ENCODE measurements around the gene FBXO42.

The FBXO42 gene

GRCh38 chr1:16199157-16199501 lies 153.2 kb downstream of the FBXO42 start:
- Histone ChIP-seq H3K4me1 (ENCODE audit: control insufficient read depth, insufficient read depth, low read length, unreplicated experiment) (no peaks in the 10 kb centered on the region), H2AFZ (ENCODE audit: low read length, unreplicated experiment) (no peak overlapping the region), H3K27me3 (ENCODE audit: insufficient read depth, low read length) (no peaks in the 10 kb centered on the region), H3K4me3 (ENCODE audit: low read depth, low read length) (no peak overlapping the region), H3K79me2 (ENCODE audit: control insufficient read depth, insufficient read depth, low read length, unreplicated experiment) (no peaks in the 10 kb centered on the region), H3K36me3 (ENCODE audit: insufficient read depth, low read length) (no peaks in the 10 kb centered on the region), H3K27ac (ENCODE audit: low read depth, low read length) (no peak overlapping the region)

DNA sequence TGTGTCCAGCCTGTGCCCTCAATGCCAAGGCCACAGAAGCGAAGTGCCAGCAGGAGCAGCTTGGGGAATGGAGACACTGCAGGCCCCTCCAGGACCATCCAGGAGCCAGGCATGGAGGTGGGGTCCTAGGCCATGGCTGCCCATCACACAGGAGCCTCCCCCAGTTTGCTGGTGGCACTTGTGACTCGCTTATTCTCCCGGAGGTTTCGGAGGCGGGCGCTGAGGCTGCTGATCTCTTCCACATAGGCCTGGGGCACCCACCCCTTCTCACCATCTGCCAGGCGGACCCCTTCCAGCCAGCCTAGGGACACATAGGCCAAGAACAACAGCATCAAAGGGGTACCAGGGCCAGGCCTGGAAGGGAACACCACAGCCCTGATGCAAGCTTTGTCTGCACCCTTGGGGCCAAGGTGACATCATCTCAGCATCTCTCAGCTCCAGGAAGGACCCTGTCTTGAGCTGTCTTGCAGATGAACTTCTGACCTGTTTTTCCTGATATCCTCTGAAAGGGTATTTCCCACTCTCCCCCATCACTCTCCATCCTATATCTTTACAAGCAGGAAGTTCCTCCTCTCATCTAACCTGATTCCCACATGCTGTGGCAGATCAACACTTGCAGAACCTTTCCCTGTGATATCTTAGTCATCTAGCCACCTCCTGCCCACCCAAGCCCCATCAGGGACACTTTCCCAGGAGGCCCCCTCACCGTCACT lies 153.7 kb downstream of the FBXO42 start:
- Histone ChIP-seq H3K27ac (ENCODE audit: low read depth, low read length) (no peak overlapping the region), H3K27me3 (ENCODE audit: insufficient read depth, low read length) (no peaks in the 10 kb centered on the region), H2AFZ (ENCODE audit: low read length, unreplicated experiment) (no peak overlapping the region), H3K4me3 (ENCODE audit: low read depth, low read length) (no peak overlapping the region), H3K4me1 (ENCODE audit: control insufficient read depth, insufficient read depth, low read length, unreplicated experiment) (no peaks in the 10 kb centered on the region), H3K79me2 (ENCODE audit: control insufficient read depth, insufficient read depth, low read length, unreplicated experiment) (no peaks in the 10 kb centered on the region), H3K36me3 (ENCODE audit: insufficient read depth, low read length) (no peaks in the 10 kb centered on the region)

DNA sequence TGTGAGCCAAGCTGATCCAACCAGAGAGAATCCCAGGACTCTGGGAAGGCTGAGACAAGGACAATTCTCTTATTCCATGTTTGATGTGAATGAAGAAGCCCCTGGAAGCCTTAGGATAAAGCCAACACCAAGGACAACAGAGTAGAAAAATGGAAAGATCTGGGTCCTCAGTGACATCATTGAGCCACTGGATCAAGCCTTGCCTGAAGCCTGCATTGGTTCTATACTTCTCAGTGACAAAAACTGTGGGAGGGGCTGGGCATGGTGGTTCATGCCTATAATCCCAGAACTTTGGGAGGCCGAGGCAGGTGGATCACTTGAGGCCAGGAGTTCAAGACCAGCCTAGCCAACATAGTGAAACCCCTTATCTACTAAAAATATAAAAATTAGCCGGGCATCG lies 155.4 kb downstream of the FBXO42 start:
- no peaks in the 10 kb centered on the region for H3K36me3 ChIP-seq (ENCODE audit: insufficient read depth, low read length)
- no peak overlapping the region for H3K4me3 ChIP-seq (ENCODE audit: low read depth, low read length)
- H2AFZ ChIP-seq (ENCODE audit: low read length, unreplicated experiment) = no peak overlapping the region
- no peaks in the 10 kb centered on the region for H3K27me3 ChIP-seq (ENCODE audit: insufficient read depth, low read length)
- no peaks in the 10 kb centered on the region for H3K4me1 ChIP-seq (ENCODE audit: control insufficient read depth, insufficient read depth, low read length, unreplicated experiment)
- H3K27ac ChIP-seq (ENCODE audit: low read depth, low read length) = no peak overlapping the region
- H3K79me2 ChIP-seq (ENCODE audit: control insufficient read depth, insufficient read depth, low read length, unreplicated experiment) = no peaks in the 10 kb centered on the region

Measured in ACC112 (cell line).